HG02970 (cell line): ENCODE data around the gene PTMS.
A peak's percentile ranks its signal among the peaks of the same experiment; 100 is the strongest.
"Not testable (repeated sequence)": the region's sequence is repeated elsewhere in the genome, so short reads cannot be mapped to it uniquely, and the experiment has no call there.

Experiments used
- ATAC-seq: cut with Tn5 transposase; IDR thresholded peaks from one replicate; pipeline ENCODE4 v1.9.1; 2021; ENCODE audit warnings: mild to moderate bottlenecking, moderate library complexity, moderate number of reproducible peaks; ENCODE audit not compliant: unreplicated experiment, low FRiP score

The PTMS gene, protein sequence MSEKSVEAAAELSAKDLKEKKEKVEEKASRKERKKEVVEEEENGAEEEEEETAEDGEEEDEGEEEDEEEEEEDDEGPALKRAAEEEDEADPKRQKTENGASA

DNA sequence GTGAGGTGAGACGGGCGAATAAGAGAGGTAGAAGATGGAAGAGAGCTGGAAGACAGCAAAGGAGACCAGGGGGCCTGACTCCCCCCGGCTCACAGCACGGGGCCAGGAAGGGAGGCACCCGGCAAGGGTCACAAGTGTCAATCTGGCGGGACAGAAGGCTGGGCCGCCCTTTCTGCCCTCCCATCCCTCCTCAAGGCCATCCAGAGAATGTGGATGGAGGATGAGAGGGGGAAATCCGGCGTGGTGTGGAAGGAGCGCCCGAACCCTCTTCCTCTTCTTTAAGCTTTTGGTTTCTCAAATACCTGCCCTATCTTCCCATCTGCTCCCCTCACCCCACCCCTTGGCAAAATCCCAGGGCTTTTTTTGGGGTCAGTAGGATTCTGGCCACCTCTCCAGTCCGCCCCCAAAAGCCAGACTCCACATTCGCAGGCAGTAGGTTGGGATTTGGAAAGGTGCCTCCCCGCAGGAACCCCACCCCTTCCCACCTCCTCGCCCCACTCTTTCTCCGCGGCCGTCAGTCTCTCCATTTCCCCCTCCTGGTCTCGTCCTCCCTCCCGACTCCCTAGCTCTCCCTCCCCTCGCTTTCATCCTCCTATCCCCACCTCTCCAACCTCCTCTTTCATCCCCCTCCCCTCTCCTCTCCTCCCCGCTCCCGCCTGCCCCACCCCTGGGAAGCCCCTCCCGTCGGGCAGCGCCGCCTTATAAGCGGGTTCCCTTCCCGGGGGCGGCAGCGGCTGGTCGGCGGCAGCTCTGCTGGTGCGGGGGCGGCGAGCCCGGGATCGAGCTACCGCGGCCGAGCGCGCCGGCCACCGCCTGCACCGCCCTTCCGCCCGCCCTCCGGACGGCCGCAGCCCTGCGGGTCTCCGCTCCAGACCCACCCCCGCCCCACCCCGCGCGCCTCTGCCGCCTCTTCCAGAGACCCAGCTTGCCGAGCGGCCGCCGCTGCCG, at the start of gene PTMS:
Gene PTMS, plus strand, starts transcription at position 730 of the 948 bp plus-strand sequence. CDS start 343 bp downstream, outside the sequence.
- ATAC-seq, result no peak

DNA sequence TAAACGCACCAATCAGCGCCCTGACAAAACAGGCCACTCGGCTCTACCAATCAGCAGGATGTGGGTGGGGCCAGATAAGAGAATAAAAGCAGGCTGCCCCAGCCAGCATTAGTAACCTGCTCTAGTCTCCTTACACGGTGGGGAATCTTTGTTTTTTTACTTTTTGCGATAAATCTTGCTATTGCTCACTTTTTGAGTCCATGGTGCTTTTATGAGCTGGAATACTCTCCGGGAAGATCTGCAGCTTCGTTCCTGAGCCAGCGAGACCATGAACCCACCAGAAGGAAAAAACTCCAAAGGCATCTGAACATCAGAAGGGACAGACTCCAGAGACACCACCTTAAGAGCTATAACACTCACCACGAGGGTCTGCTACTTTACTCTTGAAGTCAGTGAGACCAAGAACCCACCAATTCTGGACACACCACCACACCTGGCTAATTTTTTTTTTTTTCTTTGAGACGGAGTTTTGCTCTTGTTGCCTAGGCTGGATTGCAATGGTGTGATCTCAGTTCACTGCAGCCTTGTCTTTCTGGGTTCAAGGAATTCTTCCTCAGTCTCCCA, 49.2 kb upstream of the PTMS start:
- ATAC-seq, result no peak

DNA sequence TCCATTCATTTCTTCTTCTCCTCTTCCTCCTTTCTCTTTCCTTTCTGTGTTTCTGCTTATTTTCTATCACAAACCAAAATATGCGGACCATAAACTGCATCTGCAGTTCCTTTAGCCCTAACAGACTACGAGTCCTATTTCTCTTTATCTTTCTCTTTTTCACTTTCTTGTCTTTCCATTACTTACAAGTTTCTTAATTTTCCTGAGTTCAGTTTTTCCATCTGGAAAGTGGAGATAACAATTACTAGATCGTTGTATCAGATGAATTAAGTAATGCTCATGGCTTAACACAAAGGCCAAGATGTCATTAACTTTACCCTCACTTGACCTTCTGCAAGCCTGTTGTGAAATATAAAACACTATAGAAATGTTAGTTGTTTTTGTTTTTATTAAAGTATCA, 43.3 kb upstream of the PTMS start:
- no peak for ATAC-seq

DNA sequence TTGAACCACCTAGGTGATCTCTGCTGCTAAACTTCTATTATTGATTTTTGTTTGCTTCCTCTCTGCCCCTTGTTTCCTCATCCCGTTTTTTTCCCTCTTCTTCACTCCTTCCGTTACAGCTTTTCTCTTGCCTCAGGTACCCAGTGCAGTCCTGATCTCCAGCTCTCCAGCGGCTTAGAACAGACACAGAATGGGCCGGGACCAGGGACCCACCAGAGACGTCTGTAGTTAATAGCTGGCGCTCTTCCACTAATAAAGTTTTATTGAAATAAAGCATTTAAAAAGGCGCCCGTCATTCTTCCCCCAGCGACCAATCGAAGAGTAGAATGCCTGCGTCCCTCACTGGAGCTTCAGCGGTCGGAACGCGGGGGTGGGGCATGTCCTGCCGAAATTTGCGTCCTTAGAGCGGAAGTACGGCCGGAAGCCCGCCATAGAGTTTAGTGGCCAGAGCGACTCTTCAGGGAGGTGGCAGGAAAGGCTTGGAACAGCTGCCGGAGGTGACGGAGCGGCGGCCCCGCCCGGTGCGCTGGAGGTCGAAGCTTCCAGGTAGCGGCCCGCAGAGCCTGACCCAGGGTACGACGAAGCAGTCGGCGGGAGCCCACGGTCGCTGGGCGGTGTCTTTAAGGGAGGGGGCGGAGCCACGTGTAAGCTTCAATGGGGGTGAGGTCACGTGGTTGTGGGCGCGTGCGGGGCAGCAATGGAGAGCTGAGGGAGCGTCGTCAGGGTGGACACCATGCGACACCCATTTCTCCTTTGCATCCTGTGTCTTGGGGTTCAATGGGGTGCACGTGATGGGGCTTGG, 42.4 kb upstream of the PTMS start, which contains the start of gene COPS7A:
Gene COPS7A, plus strand, starts transcription at position 440 of the 802 bp plus-strand sequence. CDS start 611 bp downstream, outside the sequence.
- ATAC-seq, result peak; percentile 92

DNA sequence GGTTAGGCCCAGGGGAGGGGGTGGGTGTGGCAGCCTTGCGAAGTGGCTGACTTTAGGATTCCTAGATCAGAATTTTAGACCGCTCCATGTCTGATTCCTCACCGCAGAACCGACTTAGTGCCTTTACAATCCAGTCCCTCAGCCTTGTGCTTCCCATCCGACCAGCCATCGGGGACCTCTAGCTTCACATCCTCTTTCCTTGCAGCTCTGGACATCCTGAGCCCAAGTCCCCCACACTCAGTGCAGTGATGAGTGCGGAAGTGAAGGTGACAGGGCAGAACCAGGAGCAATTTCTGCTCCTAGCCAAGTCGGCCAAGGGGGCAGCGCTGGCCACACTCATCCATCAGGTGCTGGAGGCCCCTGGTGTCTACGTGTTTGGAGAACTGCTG, 41.8 kb upstream of the PTMS start:
- ATAC-seq, result peak; percentile 17

DNA sequence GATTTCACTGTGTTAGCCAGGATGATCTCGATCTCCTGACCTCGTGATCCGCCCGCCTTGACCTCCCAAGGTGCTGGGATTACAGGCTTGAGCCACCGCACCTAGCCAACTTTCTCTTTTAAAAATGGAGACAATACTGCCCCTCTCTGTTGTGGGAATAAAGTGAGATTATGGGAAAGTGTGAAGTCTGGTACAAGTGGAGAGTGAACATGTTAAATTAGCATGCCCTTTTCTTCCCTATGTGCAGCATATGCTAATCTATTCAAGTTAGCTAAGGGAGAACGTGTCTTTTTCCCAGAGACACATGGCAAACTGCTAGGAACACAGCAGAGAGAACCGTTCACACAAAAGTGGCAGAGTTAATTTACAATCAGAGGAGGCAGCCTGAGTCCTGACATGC, 40.8 kb upstream of the PTMS start:
- ATAC-seq, result no peak

DNA sequence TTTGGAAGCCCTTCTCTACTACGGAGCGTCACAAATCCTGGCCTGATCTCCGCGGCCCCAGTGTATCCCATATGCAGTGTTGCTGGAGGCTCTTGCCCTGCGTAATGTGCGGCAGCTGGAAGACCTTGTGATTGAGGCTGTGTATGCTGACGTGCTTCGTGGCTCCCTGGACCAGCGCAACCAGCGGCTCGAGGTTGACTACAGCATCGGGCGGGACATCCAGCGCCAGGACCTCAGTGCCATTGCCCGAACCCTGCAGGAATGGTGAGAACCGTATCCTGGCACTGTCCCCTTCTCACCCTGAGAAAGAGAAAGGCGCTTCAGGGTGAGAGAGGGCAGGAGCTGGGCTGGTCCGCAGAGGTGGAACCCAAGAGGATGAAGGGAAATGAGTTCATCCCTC, 37.0 kb upstream of the PTMS start:
- ATAC-seq, result no peak

DNA sequence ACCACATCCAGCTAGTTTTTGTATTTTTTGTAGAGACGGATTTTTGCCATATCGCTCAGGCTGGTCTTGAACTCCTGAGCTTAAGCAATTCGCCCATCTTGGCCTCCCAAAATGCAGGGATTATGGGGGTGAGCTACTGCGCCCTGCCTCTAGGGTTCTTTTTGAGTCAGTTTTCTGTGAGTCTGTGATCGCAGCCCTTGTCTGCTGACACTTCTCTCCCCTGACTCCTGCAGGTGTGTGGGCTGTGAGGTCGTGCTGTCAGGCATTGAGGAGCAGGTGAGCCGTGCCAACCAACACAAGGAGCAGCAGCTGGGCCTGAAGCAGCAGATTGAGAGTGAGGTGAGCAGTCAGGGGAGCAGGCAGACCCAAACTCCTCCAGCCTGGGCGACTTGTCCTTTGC, 36.0 kb upstream of the PTMS start:
- no peak for ATAC-seq

DNA sequence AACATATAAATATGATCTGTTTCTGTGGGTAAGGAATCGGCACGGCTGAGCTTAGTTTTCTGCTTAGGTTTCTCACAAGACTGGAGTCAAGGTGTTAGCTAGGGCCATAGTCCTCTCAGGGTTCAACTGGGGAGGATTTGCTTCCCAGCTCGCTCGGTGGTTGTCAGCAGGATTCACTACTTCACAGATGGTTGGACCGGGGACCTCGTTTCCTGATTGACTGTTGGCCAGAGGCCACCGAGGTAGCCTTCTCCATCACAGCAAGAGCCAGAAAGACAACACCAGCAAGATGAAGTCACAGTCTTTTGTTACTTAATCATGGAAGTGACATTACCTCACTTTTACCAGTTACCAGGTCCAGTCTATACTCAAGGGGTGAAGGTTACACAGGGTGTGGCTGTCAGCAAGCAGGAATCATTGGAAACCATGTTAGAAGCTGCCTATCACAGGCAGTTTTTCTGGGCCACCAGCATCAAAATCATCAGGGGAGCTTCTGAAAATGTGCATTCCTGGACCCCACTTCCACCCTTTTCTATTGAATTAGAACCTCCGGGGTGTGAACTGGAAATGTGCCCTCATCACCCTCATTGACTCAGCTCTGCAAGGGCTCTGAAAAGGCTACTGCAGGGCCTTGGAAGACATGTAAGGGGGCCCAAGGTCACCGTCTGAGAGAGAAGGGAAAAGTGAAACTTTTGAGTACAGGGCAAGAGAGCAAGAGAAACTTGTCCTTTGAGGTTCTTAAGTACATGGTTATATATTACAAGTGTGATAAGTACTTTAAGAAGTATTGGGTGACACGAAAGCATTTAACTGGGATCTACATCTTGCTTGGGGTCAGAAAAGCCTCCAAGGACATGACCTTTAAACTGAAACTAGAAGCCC, 31.4 kb upstream of the PTMS start:
- no peak for ATAC-seq

DNA sequence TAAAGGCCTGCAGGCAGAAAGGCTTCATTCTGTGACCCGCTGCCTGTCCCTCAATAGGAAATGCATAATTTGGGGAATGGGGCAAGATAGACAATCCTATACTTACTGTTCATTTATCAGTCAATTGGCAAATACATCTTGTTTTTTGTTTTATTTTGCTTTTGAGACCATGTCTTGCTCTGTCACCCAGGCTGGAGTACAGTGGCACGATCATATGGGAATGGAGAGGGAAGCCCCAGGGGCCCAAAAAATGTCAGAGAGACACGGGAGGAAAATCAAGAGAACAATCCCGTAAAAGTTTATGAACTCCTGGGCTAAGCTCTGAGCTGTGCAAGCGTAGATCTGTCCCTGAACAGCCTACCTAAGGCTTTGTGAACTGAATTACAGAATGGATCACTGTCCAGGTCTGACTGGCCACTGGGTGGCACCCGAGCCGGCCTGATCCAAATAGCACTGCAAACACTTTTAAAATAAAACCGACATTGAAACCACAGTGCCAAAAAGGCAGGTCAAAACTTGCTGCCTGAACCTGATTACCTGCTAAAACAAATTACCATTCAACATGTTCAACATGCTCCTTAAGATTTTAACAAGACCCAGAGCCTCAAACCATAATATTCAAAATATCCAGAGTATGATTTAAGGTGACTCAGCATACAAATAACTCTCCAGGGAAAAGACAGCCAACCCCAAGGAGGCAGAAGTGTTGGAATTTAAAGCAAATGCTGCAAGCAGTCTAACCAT, 30.5 kb upstream of the PTMS start:
- ATAC-seq, result no peak

DNA sequence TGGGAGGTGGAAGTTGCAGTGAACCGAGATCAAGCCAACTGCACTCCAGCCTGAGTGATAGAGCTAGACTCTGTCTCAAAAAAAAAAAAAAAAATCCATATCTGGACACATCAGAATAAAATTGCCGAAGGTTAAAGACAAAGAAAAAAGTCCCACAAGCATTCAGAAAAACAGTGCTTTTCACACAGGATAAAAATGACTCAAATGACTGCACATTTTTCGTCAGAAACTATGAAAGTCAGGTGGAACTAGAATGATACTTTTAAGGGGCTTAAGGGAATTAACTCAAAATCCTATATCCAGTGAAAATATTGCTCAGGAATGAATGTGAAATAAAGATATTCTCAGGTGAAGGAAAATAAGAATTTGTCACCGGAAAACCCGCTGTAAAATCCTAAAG, 29.4 kb upstream of the PTMS start:
- no peak for ATAC-seq

DNA sequence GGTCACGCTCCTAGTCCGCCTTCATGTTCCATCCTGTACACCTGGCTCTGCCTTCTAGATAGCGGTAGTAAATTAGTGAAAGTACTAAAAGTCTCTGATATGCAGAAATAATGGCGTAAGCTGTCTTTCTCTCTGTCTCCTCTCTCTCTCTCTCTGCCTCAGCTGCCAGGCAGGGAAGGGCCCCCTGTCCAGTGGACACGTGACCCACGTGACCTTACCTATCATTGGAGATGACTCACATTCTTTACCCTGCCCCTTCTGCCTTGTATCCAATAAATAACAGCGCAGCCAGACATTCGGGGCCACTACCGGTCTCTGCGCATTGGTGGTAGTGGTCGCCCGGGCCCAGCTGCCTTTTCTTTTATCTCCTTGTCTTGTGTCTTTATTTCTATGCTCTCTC, 24.1 kb upstream of the PTMS start:
- ATAC-seq, result not testable (repeated sequence)

DNA sequence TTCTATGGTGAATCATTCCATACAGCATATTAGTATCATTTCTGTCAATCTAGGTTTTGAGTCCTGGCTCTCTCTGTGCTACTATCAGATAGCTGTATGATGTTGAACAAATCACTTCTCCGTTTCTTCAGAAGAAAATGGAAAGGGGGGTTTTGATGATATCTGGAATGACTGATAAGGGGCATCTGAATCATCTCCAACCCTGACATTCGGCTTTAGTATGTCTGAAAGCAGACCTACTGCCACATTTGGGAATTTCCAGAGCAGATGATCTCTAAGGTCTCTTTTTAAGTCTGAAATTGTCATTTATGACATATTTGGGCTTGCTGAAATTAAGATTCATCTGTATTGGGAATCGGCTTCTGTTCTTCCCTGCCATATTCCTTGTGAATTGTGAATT, 23.3 kb upstream of the PTMS start:
- ATAC-seq, result no peak

DNA sequence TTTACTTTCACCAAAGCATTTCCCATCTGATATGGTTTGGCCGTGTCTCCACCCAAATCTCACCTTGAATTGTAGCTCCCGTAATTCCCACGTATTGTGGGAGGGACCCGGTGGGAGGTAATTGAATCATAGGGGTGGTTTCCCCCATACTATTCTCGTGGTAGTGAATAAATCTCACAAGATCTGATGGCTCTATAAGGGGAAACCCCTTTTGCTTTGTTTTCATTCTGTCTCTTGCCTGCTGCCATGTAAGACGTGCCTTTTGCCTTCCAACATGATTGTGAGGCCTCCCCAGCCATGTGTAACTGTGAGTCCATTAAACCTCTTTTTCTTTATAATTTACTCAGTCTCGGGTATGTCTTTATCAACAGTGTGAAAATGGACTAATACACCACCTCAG, 22.9 kb upstream of the PTMS start:
- ATAC-seq, result not testable (repeated sequence)

DNA sequence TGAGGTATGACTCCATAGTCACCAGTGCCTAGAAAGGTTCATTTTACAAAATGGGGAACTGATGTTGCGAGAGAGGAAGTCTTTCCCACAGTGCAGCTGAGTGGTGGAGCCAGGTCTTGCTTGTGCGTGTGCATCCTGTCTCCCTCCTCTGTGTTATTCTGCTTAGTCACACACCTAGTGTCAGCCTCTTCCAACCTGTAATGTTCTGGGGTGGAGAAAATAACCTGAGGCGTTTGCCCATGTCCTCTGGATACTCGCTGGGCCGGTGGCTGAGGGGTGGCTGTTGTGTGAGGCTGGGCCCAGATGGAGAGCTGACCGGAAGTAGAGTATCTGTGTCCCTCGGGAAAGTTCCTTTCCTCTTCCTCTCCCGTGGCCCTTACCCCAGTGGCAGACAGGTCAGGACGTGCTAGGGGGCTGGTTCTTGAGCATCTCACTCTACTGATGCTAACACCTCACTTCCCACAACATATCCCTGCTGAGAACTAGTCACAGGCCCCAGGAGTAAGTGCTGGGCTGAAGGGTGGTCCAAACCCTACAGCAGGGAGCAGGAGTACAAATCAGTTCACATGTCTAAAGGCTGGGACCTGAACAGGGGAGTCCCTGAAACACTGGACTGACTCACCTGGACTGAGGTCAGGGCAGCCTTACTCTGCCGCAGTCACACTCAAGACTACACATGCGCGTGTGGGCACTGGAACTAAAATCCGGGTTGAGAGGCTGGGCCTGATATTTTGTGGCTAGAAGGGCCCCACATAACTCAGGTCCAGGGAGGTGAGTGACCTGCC, 20.2 kb upstream of the PTMS start:
- ATAC-seq, result no peak

DNA sequence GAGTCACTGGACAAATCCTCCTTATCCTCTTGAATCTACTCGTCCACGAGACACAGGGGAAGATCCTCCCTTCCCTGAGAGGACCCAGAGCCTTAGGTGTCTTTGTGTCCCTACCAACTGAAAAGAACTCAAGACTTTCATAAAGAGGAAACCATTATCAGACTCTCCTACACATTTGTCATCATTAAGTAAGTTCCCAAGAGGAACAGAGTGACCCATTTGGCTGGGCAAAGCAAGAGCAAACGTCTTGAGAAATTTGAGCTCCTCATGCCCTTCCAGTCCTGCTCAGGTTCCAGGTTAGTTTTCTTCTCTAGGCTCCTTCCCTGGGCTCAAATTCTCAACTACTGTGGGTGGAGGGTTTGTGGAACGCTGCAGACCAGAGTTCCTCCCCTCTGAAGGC, 18.9 kb upstream of the PTMS start:
- ATAC-seq, result no peak

DNA sequence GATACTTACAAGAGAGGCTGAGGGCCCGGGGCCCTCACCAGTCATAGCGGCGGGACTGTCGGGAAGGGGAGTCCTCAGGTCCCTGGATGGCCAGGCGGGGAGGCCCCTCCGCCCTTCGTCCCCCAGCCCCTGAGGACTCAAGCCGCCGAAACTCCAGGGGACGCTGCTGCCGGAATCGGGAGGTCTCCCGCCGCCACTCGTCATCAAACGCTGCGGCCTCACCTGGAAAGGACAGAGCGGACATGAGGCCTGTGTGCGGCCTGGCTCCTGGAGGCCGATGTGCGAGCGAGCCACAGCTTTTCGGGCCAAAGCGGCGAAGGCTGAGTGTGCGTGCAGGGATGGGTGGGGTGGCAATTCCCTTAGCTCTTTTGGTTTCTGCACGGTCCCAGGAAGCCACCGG, 17.4 kb upstream of the PTMS start:
- no peak for ATAC-seq

DNA sequence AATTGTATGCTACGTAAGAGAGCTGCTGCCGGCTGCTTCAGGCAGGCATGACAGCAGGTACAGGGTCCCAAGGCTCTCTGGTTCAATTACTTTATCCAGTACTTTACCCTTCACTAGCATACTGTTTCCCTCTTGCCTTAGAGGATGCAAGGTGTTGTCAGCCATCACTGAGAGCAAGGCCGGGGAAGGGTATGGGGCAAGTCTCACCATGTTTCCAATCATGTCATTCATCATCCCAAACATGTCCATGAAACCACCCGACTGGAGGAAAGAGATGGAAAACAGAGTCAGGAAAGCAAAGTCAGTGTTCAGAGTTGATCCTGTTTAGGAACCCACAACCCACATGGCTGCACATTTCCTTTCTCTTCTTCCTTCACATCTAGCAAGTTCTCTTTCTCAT, 15.7 kb upstream of the PTMS start:
- ATAC-seq, result no peak
